Measurements from ENCODE around the gene KCNA10.

The KCNA10 gene

GRCh38 chr1:110488161-110488560, 30.8 kb downstream of the KCNA10 start:
- Histone ChIP-seq H3K27me3 (ENCODE audit: control insufficient read depth, insufficient read depth, low read length) (no peaks in the 10 kb centered on the region), H3K27ac (ENCODE audit: low read depth, low read length) (no peak overlapping the region), H3K9me3 (ENCODE audit: control insufficient read depth, insufficient read depth, low read length) (no peaks in the 10 kb centered on the region), H3K9ac (ENCODE audit: low read depth, low read length) (no peak overlapping the region), H3K36me3 (ENCODE audit: control insufficient read depth, insufficient read depth, low read length) (no peaks in the 10 kb centered on the region), H3K4me3 (ENCODE audit: low read depth, low read length) (no peak overlapping the region), H3K4me1 (ENCODE audit: control insufficient read depth, insufficient read depth, low read length) (0 out of 2 replicates have a peak, but pooled peaks cover under 1% of the 10 kb centered on the region)

GRCh38 chr1:110487726-110488125, 31.2 kb downstream of the KCNA10 start:
- Histone ChIP-seq H3K27ac (ENCODE audit: low read depth, low read length) (no peak overlapping the region), H3K9ac (ENCODE audit: low read depth, low read length) (no peak overlapping the region), H3K4me3 (ENCODE audit: low read depth, low read length) (no peak overlapping the region)

GRCh38 chr1:110485725-110486124, 33.2 kb downstream of the KCNA10 start:
- Histone ChIP-seq H3K9me3 (ENCODE audit: control insufficient read depth, insufficient read depth, low read length) (no peaks in the 10 kb centered on the region), H3K4me3 (ENCODE audit: low read depth, low read length) (no peak overlapping the region), H3K27ac (ENCODE audit: low read depth, low read length) (no peak overlapping the region), H3K27me3 (ENCODE audit: control insufficient read depth, insufficient read depth, low read length) (no peaks in the 10 kb centered on the region), H3K9ac (ENCODE audit: low read depth, low read length) (no peak overlapping the region), H3K4me1 (ENCODE audit: control insufficient read depth, insufficient read depth, low read length) (peaks cover 14% of the 10 kb centered on the region; the same call in 1 of the 2 replicates), H3K36me3 (ENCODE audit: control insufficient read depth, insufficient read depth, low read length) (no peaks in the 10 kb centered on the region)

More at GRCh38 chr1:110487726-110488125, 31.2 kb downstream of the KCNA10 start:
- Histone ChIP-seq H3K9me3 (ENCODE audit: control insufficient read depth, insufficient read depth, low read length) (no peaks in the 10 kb centered on the region), H3K27me3 (ENCODE audit: control insufficient read depth, insufficient read depth, low read length) (no peaks in the 10 kb centered on the region), H3K36me3 (ENCODE audit: control insufficient read depth, insufficient read depth, low read length) (no peaks in the 10 kb centered on the region), H3K4me1 (ENCODE audit: control insufficient read depth, insufficient read depth, low read length) (0 out of 2 replicates have a peak, but pooled peaks cover 5% of the 10 kb centered on the region)

GRCh38 chr1:110484801-110485200, 34.2 kb downstream of the KCNA10 start:
- H3K27me3 ChIP-seq (ENCODE audit: control insufficient read depth, insufficient read depth, low read length), result no peaks in the 10 kb centered on the region
- H3K9me3 ChIP-seq (ENCODE audit: control insufficient read depth, insufficient read depth, low read length), result no peaks in the 10 kb centered on the region
- H3K4me1 ChIP-seq (ENCODE audit: control insufficient read depth, insufficient read depth, low read length), result peaks cover 14% of the 10 kb centered on the region; the same call in 1 of the 2 replicates
- H3K36me3 ChIP-seq (ENCODE audit: control insufficient read depth, insufficient read depth, low read length), result no peaks in the 10 kb centered on the region
- H3K4me3 ChIP-seq (ENCODE audit: low read depth, low read length), result no peak overlapping the region
- H3K9ac ChIP-seq (ENCODE audit: low read depth, low read length), result no peak overlapping the region
- H3K27ac ChIP-seq (ENCODE audit: low read depth, low read length), result no peak overlapping the region

DNA sequence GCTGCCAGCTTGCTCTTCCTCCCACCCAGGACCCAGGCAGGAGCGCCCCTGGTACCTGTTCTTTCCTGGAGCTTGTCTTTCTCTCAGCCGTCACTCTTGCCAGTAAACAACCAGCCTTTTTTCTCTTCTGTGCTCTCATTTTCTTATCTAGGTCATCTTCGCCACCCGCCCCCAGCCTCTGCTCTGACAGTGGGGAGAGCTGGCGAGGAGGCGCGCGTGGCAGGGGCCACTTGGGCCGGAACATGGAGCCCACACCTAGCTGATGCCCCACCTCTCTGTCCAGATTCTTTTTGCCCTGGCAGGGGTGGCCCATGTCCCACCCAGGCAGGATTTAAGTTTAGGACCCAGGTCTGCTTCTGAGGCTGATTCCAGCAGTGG, 35.7 kb downstream of the KCNA10 start:
- Histone ChIP-seq H3K9ac (ENCODE audit: low read depth, low read length) (no peak overlapping the region), H3K36me3 (ENCODE audit: control insufficient read depth, insufficient read depth, low read length) (no peaks in the 10 kb centered on the region), H3K27ac (ENCODE audit: low read depth, low read length) (no peak overlapping the region), H3K9me3 (ENCODE audit: control insufficient read depth, insufficient read depth, low read length) (no peaks in the 10 kb centered on the region), H3K27me3 (ENCODE audit: control insufficient read depth, insufficient read depth, low read length) (no peaks in the 10 kb centered on the region), H3K4me1 (ENCODE audit: control insufficient read depth, insufficient read depth, low read length) (peaks cover 14% of the 10 kb centered on the region; the same call in 1 of the 2 replicates), H3K4me3 (ENCODE audit: low read depth, low read length) (no peak overlapping the region)

- Histone ChIP-seq H3K36me3 (ENCODE audit: control insufficient read depth, insufficient read depth, low read length) (no peaks in the 10 kb centered on the region), H3K4me1 (ENCODE audit: control insufficient read depth, insufficient read depth, low read length) (peaks cover 14% of the 10 kb centered on the region; the same call in 1 of the 2 replicates), H3K9ac (ENCODE audit: low read depth, low read length) (no peak overlapping the region), H3K27me3 (ENCODE audit: control insufficient read depth, insufficient read depth, low read length) (no peaks in the 10 kb centered on the region), H3K27ac (ENCODE audit: low read depth, low read length) (no peak overlapping the region), H3K4me3 (ENCODE audit: low read depth, low read length) (no peak overlapping the region), H3K9me3 (ENCODE audit: control insufficient read depth, insufficient read depth, low read length) (no peaks in the 10 kb centered on the region)
These were observed 36.2 kb downstream of the KCNA10 start for GRCh38 chr1:110482662-110483307.

- Histone ChIP-seq H3K36me3 (ENCODE audit: control insufficient read depth, insufficient read depth, low read length) (no peaks in the 10 kb centered on the region), H3K9me3 (ENCODE audit: control insufficient read depth, insufficient read depth, low read length) (no peaks in the 10 kb centered on the region), H3K4me1 (ENCODE audit: control insufficient read depth, insufficient read depth, low read length) (peaks cover 14% of the 10 kb centered on the region; the same call in 1 of the 2 replicates), H3K27me3 (ENCODE audit: control insufficient read depth, insufficient read depth, low read length) (no peaks in the 10 kb centered on the region), H3K27ac (ENCODE audit: low read depth, low read length) (no peak overlapping the region), H3K9ac (ENCODE audit: low read depth, low read length) (no peak overlapping the region), H3K4me3 (ENCODE audit: low read depth, low read length) (no peak overlapping the region)
These were observed 36.9 kb downstream of the KCNA10 start for GRCh38 chr1:110481968-110482623.

GRCh38 chr1:110480356-110481096, 38.4 kb downstream of the KCNA10 start:
- Histone ChIP-seq H3K4me1 (ENCODE audit: control insufficient read depth, insufficient read depth, low read length) (peaks cover 14% of the 10 kb centered on the region; the same call in 1 of the 2 replicates), H3K9me3 (ENCODE audit: control insufficient read depth, insufficient read depth, low read length) (no peaks in the 10 kb centered on the region), H3K36me3 (ENCODE audit: control insufficient read depth, insufficient read depth, low read length) (no peaks in the 10 kb centered on the region), H3K27ac (ENCODE audit: low read depth, low read length) (no peak overlapping the region), H3K9ac (ENCODE audit: low read depth, low read length) (no peak overlapping the region), H3K4me3 (ENCODE audit: low read depth, low read length) (no peak overlapping the region), H3K27me3 (ENCODE audit: control insufficient read depth, insufficient read depth, low read length) (no peaks in the 10 kb centered on the region)

- Histone ChIP-seq H3K9me3 (ENCODE audit: control insufficient read depth, insufficient read depth, low read length) (no peaks in the 10 kb centered on the region), H3K27ac (ENCODE audit: low read depth, low read length) (no peak overlapping the region), H3K36me3 (ENCODE audit: control insufficient read depth, insufficient read depth, low read length) (no peaks in the 10 kb centered on the region), H3K4me1 (ENCODE audit: control insufficient read depth, insufficient read depth, low read length) (peaks cover 14% of the 10 kb centered on the region; the same call in 1 of the 2 replicates), H3K4me3 (ENCODE audit: low read depth, low read length) (no peak overlapping the region), H3K27me3 (ENCODE audit: control insufficient read depth, insufficient read depth, low read length) (no peaks in the 10 kb centered on the region), H3K9ac (ENCODE audit: low read depth, low read length) (no peak overlapping the region)
These were observed 40.1 kb downstream of the KCNA10 start for GRCh38 chr1:110478886-110479285.

- H3K9me3 ChIP-seq (ENCODE audit: control insufficient read depth, insufficient read depth, low read length), result no peaks in the 10 kb centered on the region
- H3K27ac ChIP-seq (ENCODE audit: low read depth, low read length), result no peak overlapping the region
- no peak overlapping the region for H3K9ac ChIP-seq (ENCODE audit: low read depth, low read length)
- H3K4me1 ChIP-seq (ENCODE audit: control insufficient read depth, insufficient read depth, low read length), result peaks cover 13% of the 10 kb centered on the region; the same call in 1 of the 2 replicates
- H3K36me3 ChIP-seq (ENCODE audit: control insufficient read depth, insufficient read depth, low read length), result no peaks in the 10 kb centered on the region
- H3K4me3 ChIP-seq (ENCODE audit: low read depth, low read length), result no peak overlapping the region
- H3K27me3 ChIP-seq (ENCODE audit: control insufficient read depth, insufficient read depth, low read length), result no peaks in the 10 kb centered on the region
These were observed 40.9 kb downstream of the KCNA10 start for GRCh38 chr1:110477967-110478640.

Measured in HUES48 (cell line).